ENCODE data around the gene PLD5.
"Not testable (repeated sequence)": the region's sequence is repeated elsewhere in the genome, so short reads cannot be mapped to it uniquely, and the experiment has no call there.

Gene PLD5

DNA sequence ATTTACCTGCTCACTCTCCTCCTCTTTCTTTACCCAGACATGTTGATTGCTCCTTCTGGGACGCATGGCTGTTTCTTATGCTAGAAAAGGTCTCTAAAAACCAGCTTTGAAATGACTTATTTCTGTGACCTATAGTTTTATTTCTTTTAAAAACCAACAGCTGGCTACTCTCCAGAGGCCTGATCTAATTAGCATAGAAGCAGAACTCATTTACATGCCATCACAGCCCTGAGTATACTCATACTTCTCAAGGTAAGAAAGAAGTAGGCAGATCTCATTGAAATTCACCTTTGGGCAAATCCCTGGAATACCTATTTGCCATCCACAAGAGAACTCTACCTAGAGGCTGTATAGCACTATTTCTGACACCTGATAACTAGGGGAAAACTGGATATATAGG, 230.7 kb downstream of the PLD5 start:
- H3K4me2 ChIP-seq (ENCODE audit: low read length); H3K36me3 ChIP-seq (ENCODE audit: control insufficient read depth, low read length); H3K9me3 ChIP-seq (ENCODE audit: control insufficient read depth, insufficient read depth, low read length); H3K27ac ChIP-seq (ENCODE audit: low read depth, low read length); H3F3A ChIP-seq (ENCODE audit: control insufficient read depth, insufficient read depth); H3K9me2 ChIP-seq (replicated peaks; ENCODE audit: control insufficient read depth, low read length); H3K4me1 ChIP-seq (ENCODE audit: control insufficient read depth, low read length); H3K4me3 ChIP-seq (ENCODE audit: low read length); H3K79me2 ChIP-seq (ENCODE audit: control insufficient read depth, low read length); H4K20me1 ChIP-seq (ENCODE audit: control insufficient read depth, insufficient read depth, low read depth, low read length); H3K27me3 ChIP-seq (ENCODE audit: control insufficient read depth, low read length): not testable (repeated sequence)

GRCh38 chr1:242288067-242288466, 236.4 kb downstream of the PLD5 start:
- not testable (repeated sequence) for H3K27me3 ChIP-seq (ENCODE audit: control insufficient read depth, low read length); H3K9me3 ChIP-seq (ENCODE audit: control insufficient read depth, insufficient read depth, low read length); H4K20me1 ChIP-seq (ENCODE audit: control insufficient read depth, insufficient read depth, low read depth, low read length); H3K79me2 ChIP-seq (ENCODE audit: control insufficient read depth, low read length); H3K4me3 ChIP-seq (ENCODE audit: low read length); H3K4me1 ChIP-seq (ENCODE audit: control insufficient read depth, low read length); H3K36me3 ChIP-seq (ENCODE audit: control insufficient read depth, low read length); H3K4me2 ChIP-seq (ENCODE audit: low read length); H3K27ac ChIP-seq (ENCODE audit: low read depth, low read length); H3K9me2 ChIP-seq (replicated peaks; ENCODE audit: control insufficient read depth, low read length); H3F3A ChIP-seq (ENCODE audit: control insufficient read depth, insufficient read depth)

- H3K36me3 ChIP-seq (ENCODE audit: control insufficient read depth, low read length): not testable (repeated sequence)
Observed at GRCh38 chr1:242282758-242283485, 241.6 kb downstream of the PLD5 start.

GRCh38 chr1:242278406-242278805, 246.1 kb downstream of the PLD5 start:
- not testable (repeated sequence) for H4K20me1 ChIP-seq (ENCODE audit: control insufficient read depth, insufficient read depth, low read depth, low read length); H3K9me3 ChIP-seq (ENCODE audit: control insufficient read depth, insufficient read depth, low read length); H3K4me3 ChIP-seq (ENCODE audit: low read length); H3K27me3 ChIP-seq (ENCODE audit: control insufficient read depth, low read length); H3K4me1 ChIP-seq (ENCODE audit: control insufficient read depth, low read length); H3K27ac ChIP-seq (ENCODE audit: low read depth, low read length); H3K79me2 ChIP-seq (ENCODE audit: control insufficient read depth, low read length); H3K9me2 ChIP-seq (replicated peaks; ENCODE audit: control insufficient read depth, low read length); H3K36me3 ChIP-seq (ENCODE audit: control insufficient read depth, low read length); H3F3A ChIP-seq (ENCODE audit: control insufficient read depth, insufficient read depth); H3K4me2 ChIP-seq (ENCODE audit: low read length)

More at GRCh38 chr1:242282758-242283485, 241.6 kb downstream of the PLD5 start:
- H3K4me3 ChIP-seq (ENCODE audit: low read length); H3K27me3 ChIP-seq (ENCODE audit: control insufficient read depth, low read length); H3K9me3 ChIP-seq (ENCODE audit: control insufficient read depth, insufficient read depth, low read length); H3K79me2 ChIP-seq (ENCODE audit: control insufficient read depth, low read length); H3F3A ChIP-seq (ENCODE audit: control insufficient read depth, insufficient read depth); H3K4me2 ChIP-seq (ENCODE audit: low read length); H3K4me1 ChIP-seq (ENCODE audit: control insufficient read depth, low read length); H4K20me1 ChIP-seq (ENCODE audit: control insufficient read depth, insufficient read depth, low read depth, low read length); H3K27ac ChIP-seq (ENCODE audit: low read depth, low read length); H3K9me2 ChIP-seq (replicated peaks; ENCODE audit: control insufficient read depth, low read length): not testable (repeated sequence)

- H3K4me1 ChIP-seq (ENCODE audit: control insufficient read depth, low read length); H3K27me3 ChIP-seq (ENCODE audit: control insufficient read depth, low read length); H4K20me1 ChIP-seq (ENCODE audit: control insufficient read depth, insufficient read depth, low read depth, low read length); H3F3A ChIP-seq (ENCODE audit: control insufficient read depth, insufficient read depth); H3K27ac ChIP-seq (ENCODE audit: low read depth, low read length); H3K9me2 ChIP-seq (replicated peaks; ENCODE audit: control insufficient read depth, low read length); H3K36me3 ChIP-seq (ENCODE audit: control insufficient read depth, low read length); H3K9me3 ChIP-seq (ENCODE audit: control insufficient read depth, insufficient read depth, low read length); H3K4me3 ChIP-seq (ENCODE audit: low read length); H3K4me2 ChIP-seq (ENCODE audit: low read length); H3K79me2 ChIP-seq (ENCODE audit: control insufficient read depth, low read length): not testable (repeated sequence)
Observed at GRCh38 chr1:242276769-242277168, 247.7 kb downstream of the PLD5 start.

GRCh38 chr1:242267004-242267403, 257.5 kb downstream of the PLD5 start:
- H3K4me1 ChIP-seq (ENCODE audit: control insufficient read depth, low read length); H3K9me2 ChIP-seq (replicated peaks; ENCODE audit: control insufficient read depth, low read length); H3K79me2 ChIP-seq (ENCODE audit: control insufficient read depth, low read length); H4K20me1 ChIP-seq (ENCODE audit: control insufficient read depth, insufficient read depth, low read depth, low read length); H3K4me3 ChIP-seq (ENCODE audit: low read length); H3K36me3 ChIP-seq (ENCODE audit: control insufficient read depth, low read length); H3K4me2 ChIP-seq (ENCODE audit: low read length); H3K27me3 ChIP-seq (ENCODE audit: control insufficient read depth, low read length); H3F3A ChIP-seq (ENCODE audit: control insufficient read depth, insufficient read depth); H3K9me3 ChIP-seq (ENCODE audit: control insufficient read depth, insufficient read depth, low read length); H3K27ac ChIP-seq (ENCODE audit: low read depth, low read length): not testable (repeated sequence)

GRCh38 chr1:242264419-242264818, 260.1 kb downstream of the PLD5 start:
- H3F3A ChIP-seq (ENCODE audit: control insufficient read depth, insufficient read depth); H3K9me2 ChIP-seq (replicated peaks; ENCODE audit: control insufficient read depth, low read length); H3K27me3 ChIP-seq (ENCODE audit: control insufficient read depth, low read length); H4K20me1 ChIP-seq (ENCODE audit: control insufficient read depth, insufficient read depth, low read depth, low read length); H3K4me3 ChIP-seq (ENCODE audit: low read length); H3K27ac ChIP-seq (ENCODE audit: low read depth, low read length); H3K4me2 ChIP-seq (ENCODE audit: low read length); H3K4me1 ChIP-seq (ENCODE audit: control insufficient read depth, low read length); H3K79me2 ChIP-seq (ENCODE audit: control insufficient read depth, low read length); H3K9me3 ChIP-seq (ENCODE audit: control insufficient read depth, insufficient read depth, low read length); H3K36me3 ChIP-seq (ENCODE audit: control insufficient read depth, low read length): not testable (repeated sequence)

All from DOHH2 (cell line).